A172 (cell line): ENCODE results near the gene OR2AT4. TPM values are rescaled to one million over a fixed set of nuclear protein-coding genes. Genes with fewer than 3 reads are reported as not detected.
A peak's percentile ranks its signal among the peaks of the same experiment; 100 is the strongest.

Experiments
- DNase-seq: peaks from one replicate; pipeline ENCODE4 v3.0.0-alpha.2; 2015; ENCODE audit warnings: low spot score
- total RNA-seq: library from RNA; depleted of rRNA; stranded (reverse); fragments of >200 nt; shearing (Covaris generic); gene quantifications from 2 replicates; pipeline ENCODE4 v1.2.3, GENCODE V29; 2014; rRNA removed

OR2AT4 gene
- total RNA-seq, 1 experiment from 2014 or later: not detected

DNA sequence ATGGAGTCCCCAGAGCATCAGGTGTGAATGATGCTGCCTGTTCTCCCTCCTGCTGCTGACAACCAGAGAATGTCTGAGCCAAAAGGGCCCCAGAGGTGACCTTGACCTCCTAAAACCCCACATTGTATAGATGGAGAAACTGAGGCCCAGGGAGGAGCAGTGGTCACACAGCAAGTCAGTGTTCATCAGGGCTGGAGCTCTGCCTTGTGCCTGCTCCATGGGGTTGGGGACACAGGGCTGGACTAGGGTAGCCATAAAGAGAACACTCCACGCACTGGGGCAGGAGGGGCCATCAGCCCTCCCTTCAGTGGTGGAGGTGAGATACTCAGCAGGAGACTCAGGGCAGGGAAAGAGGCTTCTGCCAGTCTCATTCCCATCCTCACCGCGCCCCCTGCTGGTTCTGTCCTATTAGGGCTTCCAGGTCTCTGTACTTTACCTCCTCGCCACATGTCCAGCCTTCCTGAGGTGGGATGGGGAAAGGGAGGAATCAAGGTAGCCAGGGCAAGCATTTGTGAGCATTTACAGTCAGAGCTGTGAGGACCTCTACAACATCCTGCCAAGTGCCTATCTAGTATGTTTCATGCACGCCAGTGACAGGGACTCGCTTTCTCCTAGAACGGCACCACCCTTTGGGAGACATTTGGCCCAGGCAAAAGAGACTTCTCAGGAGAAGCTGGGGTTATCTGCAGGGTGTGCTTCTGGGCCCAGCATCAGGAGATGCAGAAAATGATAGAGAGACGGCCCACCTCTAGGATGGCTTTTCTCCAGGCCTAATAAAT lies 64.7 kb downstream of the OR2AT4 start:
- DNase-seq: peak; percentile 69

Other genes starting within 250 kb of the OR2AT4 start
- gene XRRA1, start 147.8 kb downstream of the OR2AT4 start, total RNA-seq: 13.2 and 27.3 TPM in 2 replicates
- gene SPCS2, start 147.6 kb downstream of the OR2AT4 start, total RNA-seq: 35.6 and 61.5 TPM in 2 replicates
- 7.5 and 12.1 TPM in 2 replicates for gene NEU3, start 107.9 kb downstream of the OR2AT4 start, total RNA-seq
- 1.2 and 2.0 TPM in 2 replicates for gene SLCO2B1, start 54.2 kb upstream of the OR2AT4 start, total RNA-seq
- gene TPBGL, start 143.9 kb upstream of the OR2AT4 start, total RNA-seq: not detected in 2 replicates